Central memory CD8-positive, alpha-beta T cell (primary cell): ENCODE measurements around the gene MPLKIP.

Source experiments
- ATAC-seq: fragments of 150-1000 bp; cut with Tn5 transposase; replicated peaks from 2 replicates; pipeline ENCODE4 v1.10.0; 2022; ENCODE audit warnings: mild to moderate bottlenecking, moderate FRiP score, moderate number of reproducible peaks; ENCODE audit not compliant: poor library complexity, severe bottlenecking; ENCODE audit errors: extremely low read depth
- DNase-seq, 2 donors: peaks; one replicate each; pipeline ENCODE4 v3.0.0; 2021; ENCODE audit warnings: low spot score in 2 of 2
- H3K27ac Mint-ChIP-seq: one replicate; pipeline ENCODE4 v1.8.0; 2022; ENCODE audit warnings: low read depth, mild to moderate bottlenecking, moderate library complexity, mixed read lengths
- H3K27me3 Mint-ChIP-seq: one replicate; pipeline ENCODE4 v1.8.0; 2022; ENCODE audit warnings: mixed read lengths
- H3K36me3 Mint-ChIP-seq: one replicate; pipeline ENCODE4 v1.8.0; 2022; ENCODE audit warnings: mild to moderate bottlenecking, moderate library complexity, mixed read lengths; ENCODE audit not compliant: insufficient read depth
- H3K4me1 Mint-ChIP-seq: one replicate; pipeline ENCODE4 v1.8.0; 2022; ENCODE audit warnings: mixed read lengths
- H3K4me3 Mint-ChIP-seq: one replicate; pipeline ENCODE4 v1.8.0; 2022; ENCODE audit warnings: mild to moderate bottlenecking, moderate library complexity, mixed read lengths
- H3K9me3 Mint-ChIP-seq: one replicate; pipeline ENCODE4 v1.8.0; 2022; ENCODE audit warnings: mixed read lengths

Gene MPLKIP

GRCh38 chr7:40092182-40092581 lies 42.2 kb downstream of the MPLKIP start:
- H3K36me3 Mint-ChIP-seq, result peaks cover 51% of the 10 kb centered on the region
- H3K27me3 Mint-ChIP-seq, result no peaks in the 10 kb centered on the region
- ATAC-seq (no peak), DNase-seq (no peak)
- no peaks in the 10 kb centered on the region for H3K9me3 Mint-ChIP-seq
- no peaks in the 10 kb centered on the region for H3K4me1 Mint-ChIP-seq
- H3K27ac Mint-ChIP-seq, result no peak overlapping the region
- H3K4me3 Mint-ChIP-seq, result no peak overlapping the region

- Mint-ChIP-seq H3K36me3 (peaks cover 6% of the 10 kb centered on the region), H3K4me3 (no peak overlapping the region), H3K9me3 (no peaks in the 10 kb centered on the region), H3K4me1 (peaks cover 7% of the 10 kb centered on the region), H3K27me3 (no peaks in the 10 kb centered on the region), H3K27ac (no peak overlapping the region)
- DNase-seq, result no peak
- ATAC-seq, result no peak
Observed at GRCh38 chr7:40077849-40078248, 56.6 kb downstream of the MPLKIP start.
